ENCODE data around the gene SHTN1. TPM values are rescaled to one million over a fixed set of nuclear protein-coding genes. Genes with fewer than 3 reads are reported as not detected.

The SHTN1 gene
- total and polyA plus RNA-seq, 4 experiments from 2014 or later = 0.12 to 1.6 (median 0.83) TPM; not detected in 1

DNA sequence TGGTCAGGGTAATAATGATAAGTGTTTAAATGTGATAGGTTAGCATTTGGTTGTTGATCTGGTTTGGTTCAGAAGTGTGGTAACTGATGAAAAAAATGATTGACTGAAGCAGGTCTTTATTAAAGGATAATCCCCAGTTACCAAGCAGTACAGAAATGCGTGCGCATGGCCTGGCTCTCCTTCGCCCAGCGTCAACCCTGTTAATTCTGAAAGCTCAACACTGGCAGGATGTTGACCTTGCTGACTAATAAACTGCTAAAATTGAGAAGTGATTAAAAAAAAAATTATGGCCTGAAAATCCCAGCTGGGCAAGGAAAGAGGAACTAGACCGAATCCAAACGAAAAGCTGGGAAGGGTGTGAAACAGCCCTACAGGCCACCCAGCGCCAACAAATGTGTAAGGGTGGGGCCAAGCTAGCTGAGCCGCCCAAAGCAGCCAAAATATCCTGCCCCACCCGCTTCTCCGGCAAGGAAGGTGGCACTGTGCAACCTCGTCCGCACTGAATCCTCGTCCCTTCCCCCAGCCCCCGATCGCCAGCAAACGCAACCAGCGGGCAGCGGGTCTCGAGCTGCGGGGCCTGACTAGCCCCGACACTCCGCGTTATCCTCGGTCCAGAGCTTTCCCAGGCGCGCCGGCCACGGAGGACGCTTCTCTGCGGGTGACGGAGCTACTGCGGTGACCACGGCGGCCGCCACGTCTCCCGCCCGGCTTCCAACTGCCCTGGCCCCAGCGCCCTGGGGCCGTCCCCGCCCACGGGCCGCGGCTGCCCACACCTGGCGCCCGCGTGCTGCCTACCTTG lies 561 bp downstream of the SHTN1 start:
- peaks cover 4% of the 10 kb centered on the region for H3K4me1 ChIP-seq (ENCODE audit: insufficient read depth, low read length)
- Mint-ChIP-seq H3K36me3 (no peaks in the 10 kb centered on the region), H3K27me3 (peaks cover 19 to 36% of the 10 kb centered on the region in 2 donors), H3K27ac (peak overlapping the region in 1 of 7 donors; percentile 24), H3K4me1 (peaks cover 0 to 5% (median 4%) of the 10 kb centered on the region in 4 donors), H3K4me3 (peak overlapping the region; percentile 49 to 82 (median 78)), H3K9me3 (peaks cover 0 to 3% (median under 1%) of the 10 kb centered on the region in 8 donors)
- H3K27ac ChIP-seq (ENCODE audit: low read depth, low read length) = no peak overlapping the region
- CTCF ChIA-PET (ENCODE audit: partially characterized antibody) = interaction anchor here (0.7 to 1.7 kb wide), 2 partner anchors 163 to 171 kb away, joined by 3 read pairs; no protein-coding TSS in a partner anchor
- intact Hi-C loops (cut with micrococcal nuclease) = no loop called here
- no peak for DNase-seq
- POLR2A ChIA-PET (ENCODE audit: partially characterized antibody) = no interaction called here
- no peaks in the 10 kb centered on the region for H3K9me3 ChIP-seq (ENCODE audit: control insufficient read depth in 1 of 2, low read length in 2 of 2)
- peak overlapping the region in 1 of 2 donors; percentile 38 for H3K4me3 ChIP-seq (ENCODE audit: low read length in 2 of 2)
- no peaks in the 10 kb centered on the region for H3K36me3 ChIP-seq (ENCODE audit: insufficient read depth, low read length)
- no peaks in the 10 kb centered on the region for H3K27me3 ChIP-seq (ENCODE audit: insufficient read depth, low read length)

DNA sequence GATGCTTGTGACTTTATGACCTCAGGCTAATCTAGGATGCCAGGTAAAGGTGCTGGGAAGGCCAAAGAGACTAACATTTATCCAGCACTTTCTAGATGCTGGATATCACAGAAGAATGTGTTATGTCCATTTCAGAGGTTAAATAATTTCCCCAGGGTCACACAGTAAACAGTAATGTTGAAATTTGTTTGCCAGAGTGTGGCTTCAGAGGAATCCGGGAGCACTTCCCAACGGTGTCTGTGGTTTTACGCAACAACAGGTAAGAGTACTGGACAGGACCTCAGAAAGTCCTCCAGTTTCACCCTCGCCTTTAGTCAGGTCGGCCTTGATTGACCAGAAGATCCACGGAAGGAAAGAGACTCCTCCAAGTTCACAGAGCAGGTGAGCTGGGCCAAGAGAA lies 1.7 kb downstream of the SHTN1 start:
- intact Hi-C loops (cut with micrococcal nuclease) = no loop called here
- Mint-ChIP-seq H3K27me3 (peaks cover 17 to 33% of the 10 kb centered on the region in 2 donors), H3K9me3 (peaks cover 0 to 3% (median under 1%) of the 10 kb centered on the region in 8 donors), H3K4me3 (peak overlapping the region in 5 of 8 donors; percentile 15 to 66 (median 42)), H3K4me1 (peaks cover 0 to 5% (median 4%) of the 10 kb centered on the region in 4 donors), H3K27ac (no peak overlapping the region), H3K36me3 (no peaks in the 10 kb centered on the region)
- H3K9me3 ChIP-seq (ENCODE audit: control insufficient read depth in 1 of 2, low read length in 2 of 2) = no peaks in the 10 kb centered on the region
- H3K4me1 ChIP-seq (ENCODE audit: insufficient read depth, low read length) = peaks cover 4% of the 10 kb centered on the region
- no peaks in the 10 kb centered on the region for H3K27me3 ChIP-seq (ENCODE audit: insufficient read depth, low read length)
- no peaks in the 10 kb centered on the region for H3K36me3 ChIP-seq (ENCODE audit: insufficient read depth, low read length)
- CTCF ChIA-PET (ENCODE audit: partially characterized antibody) = no interaction called here
- H3K27ac ChIP-seq (ENCODE audit: low read depth, low read length) = no peak overlapping the region
- no peak for DNase-seq
- POLR2A ChIA-PET (ENCODE audit: partially characterized antibody) = no interaction called here
- H3K4me3 ChIP-seq (ENCODE audit: low read length in 2 of 2) = no peak overlapping the region

DNA sequence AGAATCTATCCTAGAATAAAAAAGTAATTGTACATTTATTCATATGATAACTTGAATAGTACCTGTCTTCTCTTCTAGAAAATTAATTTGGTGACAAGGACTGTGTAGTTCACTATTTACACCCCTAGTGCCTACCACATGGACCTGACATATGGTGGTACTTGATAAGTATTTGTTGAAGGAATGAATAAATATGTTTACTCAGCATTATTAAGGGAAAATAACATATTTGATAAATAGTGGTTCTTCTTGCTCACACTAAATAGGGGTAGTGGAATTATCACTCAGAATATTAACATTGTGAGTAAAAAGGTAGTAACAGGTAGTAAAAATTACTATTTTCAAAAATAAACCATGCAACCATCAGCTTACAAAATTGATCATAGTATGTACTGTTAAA lies 2.8 kb downstream of the SHTN1 start:
- H3K27me3 ChIP-seq (ENCODE audit: insufficient read depth, low read length) = no peaks in the 10 kb centered on the region
- H3K27me3 Mint-ChIP-seq = peaks cover 17 to 32% of the 10 kb centered on the region in 2 donors
- H3K4me3 ChIP-seq (ENCODE audit: low read length in 2 of 2) = no peak overlapping the region
- intact Hi-C loops (cut with micrococcal nuclease) = no loop called here
- H3K27ac ChIP-seq (ENCODE audit: low read depth, low read length) = no peak overlapping the region
- H3K4me1 Mint-ChIP-seq = peaks cover 0 to 5% (median 4%) of the 10 kb centered on the region in 4 donors
- H3K4me1 ChIP-seq (ENCODE audit: insufficient read depth, low read length) = peaks cover 4% of the 10 kb centered on the region
- peaks cover 0 to 3% (median under 1%) of the 10 kb centered on the region in 8 donors for H3K9me3 Mint-ChIP-seq
- no peaks in the 10 kb centered on the region for H3K36me3 ChIP-seq (ENCODE audit: insufficient read depth, low read length)
- no peak overlapping the region for H3K27ac Mint-ChIP-seq
- H3K36me3 Mint-ChIP-seq = no peaks in the 10 kb centered on the region
- no peaks in the 10 kb centered on the region for H3K9me3 ChIP-seq (ENCODE audit: control insufficient read depth in 1 of 2, low read length in 2 of 2)
- ChIA-PET CTCF (ENCODE audit: partially characterized antibody) (no interaction called here), POLR2A (ENCODE audit: partially characterized antibody) (no interaction called here)
- no peak for DNase-seq
- H3K4me3 Mint-ChIP-seq = no peak overlapping the region

DNA sequence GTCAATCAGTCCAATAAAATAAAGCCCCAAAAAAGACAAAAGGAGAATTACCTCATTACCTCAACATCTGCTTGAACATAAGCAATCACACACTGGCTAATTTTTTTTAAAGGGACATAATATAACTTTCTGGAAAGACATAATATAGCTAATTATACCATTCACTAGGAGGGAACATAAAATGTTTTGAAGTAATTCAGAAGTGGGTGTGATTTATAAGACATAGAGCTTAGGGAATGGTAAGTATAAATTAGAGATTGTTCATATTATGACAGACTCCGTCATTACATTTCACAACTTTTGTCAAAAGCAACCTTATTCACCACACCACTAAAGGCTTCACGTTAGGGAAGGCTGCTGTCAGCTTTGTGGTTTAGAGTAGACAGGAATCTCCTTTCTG lies 3.8 kb downstream of the SHTN1 start:
- no peak overlapping the region for H3K4me3 Mint-ChIP-seq
- peaks cover 0 to 5% (median 4%) of the 10 kb centered on the region in 4 donors for H3K4me1 Mint-ChIP-seq
- POLR2A ChIA-PET (ENCODE audit: partially characterized antibody) = no interaction called here
- H3K27me3 ChIP-seq (ENCODE audit: insufficient read depth, low read length) = no peaks in the 10 kb centered on the region
- CTCF ChIA-PET (ENCODE audit: partially characterized antibody) = no interaction called here
- no peaks in the 10 kb centered on the region for H3K36me3 ChIP-seq (ENCODE audit: insufficient read depth, low read length)
- H3K36me3 Mint-ChIP-seq = no peaks in the 10 kb centered on the region
- H3K27ac Mint-ChIP-seq = no peak overlapping the region
- no peak overlapping the region for H3K27ac ChIP-seq (ENCODE audit: low read depth, low read length)
- peaks cover 4% of the 10 kb centered on the region for H3K4me1 ChIP-seq (ENCODE audit: insufficient read depth, low read length)
- H3K9me3 ChIP-seq (ENCODE audit: control insufficient read depth in 1 of 2, low read length in 2 of 2) = no peaks in the 10 kb centered on the region
- no peak for DNase-seq
- no peak overlapping the region for H3K4me3 ChIP-seq (ENCODE audit: low read length in 2 of 2)
- H3K9me3 Mint-ChIP-seq = peaks cover 0 to 4% (median under 1%) of the 10 kb centered on the region in 8 donors
- peaks cover 15 to 32% of the 10 kb centered on the region in 2 donors for H3K27me3 Mint-ChIP-seq
- intact Hi-C loops (cut with micrococcal nuclease) = no loop called here

DNA sequence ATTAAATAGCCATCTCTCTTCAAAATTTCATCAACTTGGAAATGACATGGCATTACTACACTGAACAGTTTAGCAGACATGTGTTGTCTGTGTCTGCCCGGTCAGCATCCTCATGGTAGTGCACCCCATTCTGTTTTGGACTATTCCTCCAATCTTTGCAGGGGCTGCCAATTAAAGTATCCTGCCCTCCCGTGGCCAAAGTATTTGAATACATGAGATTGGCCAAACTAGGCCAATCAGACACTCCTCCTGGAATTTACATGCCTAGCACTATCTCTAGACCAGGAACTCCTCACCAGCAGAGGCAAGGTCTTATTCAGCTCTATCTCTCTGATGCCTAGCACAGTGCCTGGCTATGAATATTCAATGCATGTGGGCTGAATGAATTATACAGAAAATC lies 4.4 kb downstream of the SHTN1 start:
- H3K27me3 Mint-ChIP-seq = peaks cover 12 to 28% of the 10 kb centered on the region in 2 donors
- POLR2A ChIA-PET (ENCODE audit: partially characterized antibody) = no interaction called here
- peaks cover 2% of the 10 kb centered on the region for H3K4me1 ChIP-seq (ENCODE audit: insufficient read depth, low read length)

DNA sequence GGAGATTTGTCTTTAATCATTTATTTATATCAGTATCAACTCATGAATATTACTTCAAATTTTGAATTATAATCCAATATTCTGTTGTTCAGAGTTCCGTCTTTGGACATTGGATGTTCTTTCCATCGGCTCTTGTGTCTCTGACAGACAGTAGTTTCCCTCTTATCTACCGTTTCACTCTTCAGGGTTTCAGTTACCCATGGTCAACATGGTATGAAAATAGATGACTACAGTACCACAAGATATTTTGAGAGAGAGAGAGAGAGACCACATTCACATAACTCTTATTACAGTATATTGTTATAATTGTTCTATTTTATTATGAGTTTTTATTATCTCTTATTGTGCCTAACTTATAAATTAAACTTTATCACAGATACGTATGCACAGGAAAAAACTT lies 6.8 kb downstream of the SHTN1 start:
- H3K4me1 ChIP-seq (ENCODE audit: insufficient read depth, low read length) = no peaks in the 10 kb centered on the region
- H3K27ac ChIP-seq (ENCODE audit: low read depth, low read length) = no peak overlapping the region
- POLR2A ChIA-PET (ENCODE audit: partially characterized antibody) = no interaction called here
- no peaks in the 10 kb centered on the region for H3K36me3 ChIP-seq (ENCODE audit: insufficient read depth, low read length)
- H3K27ac Mint-ChIP-seq = no peak overlapping the region
- no peaks in the 10 kb centered on the region for H3K36me3 Mint-ChIP-seq
- intact Hi-C loops (cut with micrococcal nuclease) = no loop called here
- no peaks in the 10 kb centered on the region for H3K4me1 Mint-ChIP-seq
- CTCF ChIA-PET (ENCODE audit: partially characterized antibody) = no interaction called here
- H3K27me3 ChIP-seq (ENCODE audit: insufficient read depth, low read length) = no peaks in the 10 kb centered on the region
- no peak overlapping the region for H3K4me3 ChIP-seq (ENCODE audit: low read length in 2 of 2)
- no peaks in the 10 kb centered on the region for H3K9me3 ChIP-seq (ENCODE audit: control insufficient read depth in 1 of 2, low read length in 2 of 2)
- H3K27me3 Mint-ChIP-seq = peaks cover 5 to 16% of the 10 kb centered on the region in 2 donors
- H3K9me3 Mint-ChIP-seq = peaks cover 0 to 2% (median 0%) of the 10 kb centered on the region in 8 donors
- DNase-seq = no peak
- H3K4me3 Mint-ChIP-seq = no peak overlapping the region

More for the DNA sequence above, 4.4 kb downstream of the SHTN1 start:
- no peaks in the 10 kb centered on the region for H3K27me3 ChIP-seq (ENCODE audit: insufficient read depth, low read length)
- no peak overlapping the region for H3K4me3 Mint-ChIP-seq
- peaks cover 0 to 5% (median 2%) of the 10 kb centered on the region in 4 donors for H3K4me1 Mint-ChIP-seq
- H3K27ac ChIP-seq (ENCODE audit: low read depth, low read length) = no peak overlapping the region
- no peak for DNase-seq
- no peak overlapping the region for H3K4me3 ChIP-seq (ENCODE audit: low read length in 2 of 2)
- intact Hi-C loops (cut with micrococcal nuclease) = no loop called here
- H3K9me3 ChIP-seq (ENCODE audit: control insufficient read depth in 1 of 2, low read length in 2 of 2) = no peaks in the 10 kb centered on the region
- no peaks in the 10 kb centered on the region for H3K36me3 ChIP-seq (ENCODE audit: insufficient read depth, low read length)
- H3K9me3 Mint-ChIP-seq = peaks cover 0 to 4% (median 0%) of the 10 kb centered on the region in 8 donors
- CTCF ChIA-PET (ENCODE audit: partially characterized antibody) = no interaction called here
- no peak overlapping the region for H3K27ac Mint-ChIP-seq
- no peaks in the 10 kb centered on the region for H3K36me3 Mint-ChIP-seq

DNA sequence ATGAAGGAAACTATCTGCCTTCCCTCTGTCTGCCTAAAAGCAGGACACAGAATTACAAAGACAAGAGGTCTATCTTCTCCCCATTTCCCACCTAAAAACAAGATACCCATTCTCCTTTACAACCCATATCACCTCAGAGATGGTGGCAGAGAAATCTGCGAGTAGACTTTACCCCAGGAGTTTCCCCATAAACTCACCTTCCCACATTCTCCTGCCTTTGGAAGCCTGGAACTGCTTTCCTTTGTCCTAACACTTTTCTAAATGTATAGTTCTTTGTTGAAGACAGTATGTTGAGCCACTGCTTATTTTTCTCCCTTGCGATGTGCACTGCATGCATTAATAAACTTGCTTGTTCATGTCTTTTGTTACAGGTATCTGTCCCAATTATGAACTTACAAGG lies 8.0 kb downstream of the SHTN1 start:
- CTCF ChIA-PET (ENCODE audit: partially characterized antibody) = no interaction called here
- Mint-ChIP-seq H3K27me3 (peaks cover 6 to 11% of the 10 kb centered on the region in 2 donors), H3K27ac (no peak overlapping the region), H3K4me1 (no peaks in the 10 kb centered on the region), H3K36me3 (no peaks in the 10 kb centered on the region), H3K4me3 (no peak overlapping the region), H3K9me3 (peaks cover 0 to 3% (median 0%) of the 10 kb centered on the region in 8 donors)
- no peaks in the 10 kb centered on the region for H3K9me3 ChIP-seq (ENCODE audit: control insufficient read depth in 1 of 2, low read length in 2 of 2)
- H3K27ac ChIP-seq (ENCODE audit: low read depth, low read length) = no peak overlapping the region
- POLR2A ChIA-PET (ENCODE audit: partially characterized antibody) = no interaction called here
- H3K36me3 ChIP-seq (ENCODE audit: insufficient read depth, low read length) = no peaks in the 10 kb centered on the region
- intact Hi-C loops (cut with micrococcal nuclease) = no loop called here
- H3K27me3 ChIP-seq (ENCODE audit: insufficient read depth, low read length) = no peaks in the 10 kb centered on the region
- H3K4me3 ChIP-seq (ENCODE audit: low read length in 2 of 2) = no peak overlapping the region
- DNase-seq = no peak
- no peaks in the 10 kb centered on the region for H3K4me1 ChIP-seq (ENCODE audit: insufficient read depth, low read length)
